ENCODE data around the gene SLC16A1. TPM values are rescaled to one million over a fixed set of nuclear protein-coding genes. Genes with fewer than 3 reads are reported as not detected.

Gene SLC16A1
- total RNA-seq, 2 experiments from 2014 or later: 48.7 to 53.3 TPM

DNA sequence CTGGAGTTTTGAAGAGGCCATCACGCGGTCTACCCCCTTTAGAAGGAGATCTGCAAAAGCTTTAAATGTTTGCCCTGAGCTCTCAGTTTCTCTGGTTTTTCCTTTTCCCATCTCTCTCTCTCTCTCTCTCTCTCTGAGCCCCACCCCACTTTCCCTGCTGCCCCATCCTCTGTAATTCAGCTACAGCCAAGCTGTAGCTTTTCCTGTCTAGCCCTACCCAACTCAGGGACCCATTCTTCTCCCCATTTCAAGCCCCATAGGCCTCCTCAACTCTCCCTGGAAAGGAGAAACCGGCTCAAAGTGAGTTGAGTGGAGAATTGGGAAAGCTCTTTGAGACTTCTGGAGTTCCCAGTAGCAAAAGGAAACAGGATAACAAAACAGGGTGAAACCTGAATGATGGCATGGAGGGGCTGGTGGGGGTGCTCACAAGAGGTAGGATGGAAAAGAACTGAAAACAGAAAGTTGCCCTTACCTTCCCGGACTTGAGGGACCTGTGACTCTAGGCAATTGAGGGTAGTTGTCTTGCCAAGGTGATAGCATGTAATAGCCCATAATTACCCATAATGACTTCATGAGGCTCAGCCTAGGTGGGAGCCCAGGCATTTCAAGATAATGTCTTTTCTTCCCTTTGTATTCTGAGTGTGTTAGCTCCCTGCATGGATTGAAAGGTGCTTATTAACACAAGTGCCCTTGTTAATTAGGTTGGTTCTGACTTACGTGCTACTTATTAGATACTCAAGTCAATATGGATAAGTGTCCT lies 84.9 kb downstream of the SLC16A1 start:
- ChIA-PET CTCF (interaction anchor here (1.0 to 1.3 kb wide), 2 partner anchors 11 to 62 kb away, joined by 3 read pairs; no protein-coding TSS in a partner anchor), POLR2A (no interaction called here)

DNA sequence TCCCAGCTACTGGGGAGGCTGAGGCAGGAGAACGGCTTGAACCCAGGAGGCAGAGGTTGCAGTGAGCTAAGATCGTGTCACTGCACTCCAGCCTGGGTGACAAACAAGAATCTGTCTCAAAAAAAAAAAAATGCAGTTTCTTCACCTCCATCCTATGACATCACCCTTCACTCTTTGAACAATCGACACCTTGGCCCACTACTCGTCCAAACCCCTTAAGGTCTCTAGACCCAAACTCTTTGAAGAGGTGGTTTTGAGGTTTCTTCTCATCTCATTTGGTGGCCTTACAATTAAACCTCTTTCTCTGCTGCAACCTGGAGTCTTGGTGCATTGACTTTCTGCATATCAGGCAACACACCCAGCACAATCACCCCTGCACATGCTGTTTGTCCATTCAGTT lies 86.1 kb downstream of the SLC16A1 start:
- ChIA-PET POLR2A (no interaction called here), CTCF (interaction anchor here (1.3 kb wide), 1 partner anchor 61 kb away, joined by 3 read pairs; no protein-coding TSS in a partner anchor)
- Mint-ChIP-seq H3K27ac (no peak overlapping the region), H3K27me3 (peaks cover 5% of the 10 kb centered on the region), H3K4me3 (no peak overlapping the region), H3K36me3 (no peaks in the 10 kb centered on the region), H3K4me1 (ENCODE audit: low read depth) (no peaks in the 10 kb centered on the region), H3K9me3 (no peaks in the 10 kb centered on the region)
- intact Hi-C loops (cut with micrococcal nuclease): no loop called here
- DNase-seq: no peak

More for the DNA sequence above, 84.9 kb downstream of the SLC16A1 start:
- intact Hi-C loops (cut with micrococcal nuclease): no loop called here
- no peak for DNase-seq
- Mint-ChIP-seq H3K9me3 (no peaks in the 10 kb centered on the region), H3K27ac (no peak overlapping the region), H3K4me1 (ENCODE audit: low read depth) (no peaks in the 10 kb centered on the region), H3K4me3 (no peak overlapping the region), H3K36me3 (no peaks in the 10 kb centered on the region), H3K27me3 (peaks cover 5% of the 10 kb centered on the region)

DNA sequence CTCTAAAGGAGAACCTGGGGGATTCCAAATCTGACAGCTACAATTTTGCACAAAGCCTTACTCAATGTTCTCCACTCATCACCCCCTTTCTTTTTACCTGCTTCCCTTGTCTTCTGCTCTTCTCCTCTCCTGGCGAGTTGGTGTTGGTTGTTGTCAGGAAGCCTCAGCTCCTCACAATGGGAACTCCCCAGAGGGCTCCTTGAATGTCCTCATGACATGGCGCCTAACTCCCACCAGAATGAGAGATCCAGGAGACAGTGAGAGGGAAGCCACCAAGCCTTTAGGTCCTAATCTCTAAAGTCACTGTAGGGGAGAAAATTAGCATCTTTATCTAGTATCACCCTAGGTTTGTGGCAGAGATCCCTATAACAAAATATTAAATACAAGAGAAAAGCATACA lies 87.8 kb downstream of the SLC16A1 start:
- H3K27ac Mint-ChIP-seq: no peak overlapping the region
- H3K4me3 Mint-ChIP-seq: no peak overlapping the region
- H3K9me3 Mint-ChIP-seq: no peaks in the 10 kb centered on the region
- peaks cover 4% of the 10 kb centered on the region for H3K4me1 Mint-ChIP-seq (ENCODE audit: low read depth)
- H3K27me3 Mint-ChIP-seq: peaks cover 5% of the 10 kb centered on the region
- CTCF ChIA-PET: no interaction called here
- no peak for DNase-seq
- intact Hi-C loops (cut with micrococcal nuclease): no loop called here
- no peaks in the 10 kb centered on the region for H3K36me3 Mint-ChIP-seq
- POLR2A ChIA-PET: no interaction called here

DNA sequence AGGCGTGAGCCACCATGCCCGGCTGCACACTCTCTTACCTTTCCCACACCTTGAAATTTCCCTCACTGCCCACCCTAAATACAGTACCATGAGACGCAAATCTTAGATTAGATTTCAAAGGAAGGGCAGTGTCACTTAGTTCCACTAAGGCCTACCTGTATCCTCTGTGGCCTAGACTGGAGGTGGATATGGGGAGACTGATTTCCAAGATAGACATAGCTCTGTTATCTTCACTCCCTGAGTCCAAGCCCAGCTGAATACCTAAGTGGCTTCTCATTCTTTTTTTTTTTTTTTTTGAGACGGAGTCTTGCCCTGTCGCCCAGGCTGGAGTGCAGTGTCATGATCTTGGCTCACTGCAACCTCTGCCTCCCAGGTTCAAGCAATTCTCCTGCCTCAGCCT lies 89.0 kb downstream of the SLC16A1 start:
- no peaks in the 10 kb centered on the region for H3K9me3 Mint-ChIP-seq
- no peaks in the 10 kb centered on the region for H3K36me3 Mint-ChIP-seq
- H3K27ac Mint-ChIP-seq: no peak overlapping the region
- intact Hi-C loops (cut with micrococcal nuclease): no loop called here
- peaks cover 4% of the 10 kb centered on the region for H3K4me1 Mint-ChIP-seq (ENCODE audit: low read depth)
- DNase-seq: no peak
- no peak overlapping the region for H3K4me3 Mint-ChIP-seq
- H3K27me3 Mint-ChIP-seq: peaks cover 3% of the 10 kb centered on the region
- POLR2A ChIA-PET: no interaction called here
- CTCF ChIA-PET: no interaction called here

DNA sequence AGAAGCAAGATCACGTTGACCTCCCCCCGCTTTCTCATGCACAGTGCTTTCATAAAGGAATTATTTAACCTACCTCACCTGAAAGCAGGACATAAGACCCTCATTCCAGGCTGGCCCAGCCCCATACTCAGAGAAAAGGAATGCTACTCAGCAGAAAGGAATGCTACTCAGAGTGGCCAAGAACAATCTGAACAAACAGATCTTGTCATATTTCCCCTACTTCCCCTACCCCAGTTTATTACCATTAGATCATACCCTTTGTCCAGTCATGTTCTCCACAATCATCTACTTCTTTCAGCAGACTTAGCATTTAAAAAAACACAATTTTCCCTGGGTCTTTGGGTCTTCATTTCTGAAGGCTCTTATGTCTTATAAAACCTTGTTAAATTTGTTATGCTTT lies 89.8 kb downstream of the SLC16A1 start:
- H3K4me3 Mint-ChIP-seq: no peak overlapping the region
- ChIA-PET CTCF (no interaction called here), POLR2A (no interaction called here)
- H3K27ac Mint-ChIP-seq: no peak overlapping the region
- H3K9me3 Mint-ChIP-seq: no peaks in the 10 kb centered on the region
- H3K27me3 Mint-ChIP-seq: no peaks in the 10 kb centered on the region
- peaks cover 4% of the 10 kb centered on the region for H3K4me1 Mint-ChIP-seq (ENCODE audit: low read depth)
- H3K36me3 Mint-ChIP-seq: no peaks in the 10 kb centered on the region
- intact Hi-C loops (cut with micrococcal nuclease): no loop called here
- no peak for DNase-seq

DNA sequence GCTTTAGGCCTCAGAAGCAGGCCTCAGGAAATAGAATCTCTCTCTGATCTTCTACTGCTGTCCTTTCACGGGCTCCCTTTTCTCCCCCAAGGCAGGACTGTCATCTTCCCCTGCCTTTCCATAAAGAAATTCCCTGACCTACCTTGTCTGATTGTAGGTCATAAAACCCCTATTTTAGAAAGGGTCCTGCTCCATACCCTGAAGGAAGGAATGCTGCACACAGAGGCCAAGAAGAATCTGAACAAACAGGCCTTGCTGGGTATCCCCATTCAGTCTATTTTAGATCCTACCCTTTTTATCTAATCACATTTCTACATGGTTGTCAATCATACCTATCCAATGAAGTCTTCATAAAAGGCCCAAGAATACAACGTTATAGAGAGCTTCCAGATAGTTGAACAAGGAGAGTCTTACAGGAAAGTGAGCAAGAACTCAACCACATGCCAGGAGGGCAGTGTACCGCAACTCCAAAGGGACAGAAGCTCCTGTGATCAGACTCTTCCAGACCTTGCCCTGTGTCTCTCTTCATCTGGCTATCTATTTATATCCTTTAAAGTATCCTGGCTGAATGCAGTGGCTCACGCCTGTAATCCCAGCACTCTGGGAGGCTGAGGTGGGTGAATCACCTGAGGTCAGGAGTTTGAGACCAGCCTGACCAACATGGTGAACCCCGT lies 93.1 kb downstream of the SLC16A1 start:
- H3K27me3 Mint-ChIP-seq: no peaks in the 10 kb centered on the region
- H3K27ac Mint-ChIP-seq: no peak overlapping the region
- ChIA-PET POLR2A (no interaction called here), CTCF (interaction anchor here (1.3 kb wide), 1 partner anchor 210 kb away, joined by 4 read pairs; the partner anchor contains the start of gene LRIG2)
- peaks cover 4% of the 10 kb centered on the region for H3K4me1 Mint-ChIP-seq (ENCODE audit: low read depth)
- no peaks in the 10 kb centered on the region for H3K9me3 Mint-ChIP-seq
- intact Hi-C loops (cut with micrococcal nuclease): no loop called here
- H3K4me3 Mint-ChIP-seq: no peak overlapping the region
- no peaks in the 10 kb centered on the region for H3K36me3 Mint-ChIP-seq
- DNase-seq: no peak

Other genes starting within 250 kb of the SLC16A1 start
- 10 to 100 TPM; 50.1 to 51.6 TPM for gene RHOC, start 249.1 kb downstream of the SLC16A1 start, total RNA-seq
- gene PPM1J, start 240.9 kb downstream of the SLC16A1 start, total RNA-seq: 1 to 10 TPM in 1 of 2 experiments, under 1 TPM in 1; 0.69 to 1.2 TPM
- gene LRIG2, start 117.0 kb upstream of the SLC16A1 start, total RNA-seq: 1 to 10 TPM; 7.1 to 8.3 TPM